ENCODE measurements around the gene GRHL3.

GRHL3 gene

GRCh38 chr1:24297187-24297851, 21.8 kb upstream of the GRHL3 start:
- H3K27ac ChIP-seq = peak overlapping the region; percentile 18; the same call in 1 of the 2 replicates
- no peak for TF ChIP-seq CTCF (conservative IDR thresholded peaks at IDR 0.05; ENCODE audit: low read depth)
- POLR2A ChIA-PET (ENCODE audit: low non-redundant PET) = no interaction called here
- CTCF ChIA-PET = interaction anchor here (0.6 to 1.1 kb wide), 3 partner anchors 8 to 44 kb away, joined by 3 to 4 read pairs (median 3); no protein-coding TSS in a partner anchor
- no peak for DNase-seq (ENCODE audit: low spot score)

- no peak for DNase-seq (ENCODE audit: low spot score)
- CTCF ChIA-PET = interaction anchor here (0.6 to 0.8 kb wide), 2 partner anchors 19 to 45 kb away, joined by 3 to 4 read pairs; no protein-coding TSS in a partner anchor
- TF ChIP-seq CTCF (conservative IDR thresholded peaks at IDR 0.05; ENCODE audit: low read depth) = no peak
- H3K27ac ChIP-seq = no peak overlapping the region
- POLR2A ChIA-PET (ENCODE audit: low non-redundant PET) = no interaction called here
Observed at GRCh38 chr1:24297852-24298232, 21.3 kb upstream of the GRHL3 start.

- TF ChIP-seq CTCF (conservative IDR thresholded peaks at IDR 0.05; ENCODE audit: low read depth) = no peak
- no peak overlapping the region for H3K27ac ChIP-seq
- POLR2A ChIA-PET (ENCODE audit: low non-redundant PET) = no interaction called here
- DNase-seq (ENCODE audit: low spot score) = no peak
- CTCF ChIA-PET = no interaction called here
Observed at GRCh38 chr1:24298606-24299005, 20.6 kb upstream of the GRHL3 start.

DNA sequence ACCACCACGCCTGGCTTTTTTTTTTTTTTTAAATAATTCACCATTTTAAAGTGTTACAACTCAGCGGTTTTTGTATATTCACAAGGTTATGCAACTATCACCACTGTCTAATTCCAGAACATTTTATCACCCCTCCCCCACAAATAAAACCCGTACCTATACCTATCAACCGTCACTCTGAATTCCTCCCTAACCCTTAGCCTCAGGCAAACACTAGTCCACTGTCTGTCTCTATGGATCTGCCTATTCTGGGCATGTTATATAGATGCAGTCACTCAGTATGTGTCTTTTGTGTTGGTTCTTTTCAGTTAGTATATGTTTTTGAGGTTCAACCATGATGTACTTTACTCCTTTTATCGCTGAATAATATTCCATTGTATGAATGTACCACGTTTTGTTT, 19.3 kb upstream of the GRHL3 start:
- ChIA-PET CTCF (no interaction called here), POLR2A (ENCODE audit: low non-redundant PET) (no interaction called here)
- TF ChIP-seq CTCF (conservative IDR thresholded peaks at IDR 0.05; ENCODE audit: low read depth) = no peak
- H3K27ac ChIP-seq = no peak overlapping the region
- DNase-seq (ENCODE audit: low spot score) = peak; percentile 63

DNA sequence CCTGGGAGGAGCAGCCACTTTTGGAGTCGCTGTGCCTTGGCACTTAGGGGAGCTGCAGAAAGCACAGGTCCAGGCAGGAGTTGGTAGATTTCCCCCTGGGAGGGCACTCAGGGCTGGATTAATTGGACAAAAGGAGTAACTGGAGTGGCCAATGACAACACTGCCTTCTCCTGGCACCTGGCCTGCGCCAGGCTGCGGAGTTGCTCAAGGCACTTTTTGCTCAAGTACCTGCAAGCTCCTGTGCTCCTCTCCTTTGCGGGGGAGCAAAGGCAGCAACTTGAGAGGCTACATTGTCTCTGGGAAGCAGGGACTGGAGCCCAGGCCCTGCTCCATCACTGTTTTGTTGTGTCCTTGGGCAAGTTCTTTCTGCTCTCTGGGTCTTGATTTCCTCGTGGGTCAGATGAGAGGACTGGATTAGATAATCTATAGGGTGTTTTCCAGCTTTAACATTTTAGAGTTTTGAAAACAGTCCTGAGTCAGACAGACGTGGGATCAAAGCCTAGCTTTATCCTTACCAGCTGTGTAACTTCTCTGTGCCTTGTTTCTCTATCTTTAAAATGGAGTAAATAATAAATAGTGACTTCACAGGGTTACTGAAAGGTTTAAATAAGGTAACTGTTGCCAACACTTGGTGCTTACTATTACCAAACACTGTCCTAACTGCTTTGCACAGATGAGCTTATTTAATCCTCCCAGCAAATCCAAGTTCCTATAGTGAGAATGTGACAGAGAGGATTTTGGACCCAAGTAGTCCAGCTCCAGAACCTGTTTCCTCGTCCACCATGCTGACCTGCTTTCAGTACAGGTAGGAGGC, 18.0 kb upstream of the GRHL3 start:
- CTCF ChIA-PET = interaction anchor here (1.5 kb wide), 1 partner anchor 151 kb away, joined by 4 read pairs; no protein-coding TSS in a partner anchor
- TF ChIP-seq CTCF (conservative IDR thresholded peaks at IDR 0.05; ENCODE audit: low read depth) = no peak
- DNase-seq (ENCODE audit: low spot score) = no peak
- POLR2A ChIA-PET (ENCODE audit: low non-redundant PET) = no interaction called here
- peak overlapping the region; percentile 66 for H3K27ac ChIP-seq

GRCh38 chr1:24301785-24302175, 17.4 kb upstream of the GRHL3 start:
- CTCF ChIA-PET = interaction anchor here (0.6 to 1.5 kb wide), 2 partner anchors 54 to 151 kb away, joined by 4 read pairs; no protein-coding TSS in a partner anchor
- no peak for TF ChIP-seq CTCF (conservative IDR thresholded peaks at IDR 0.05; ENCODE audit: low read depth)

More at GRCh38 chr1:24301785-24302175, 17.4 kb upstream of the GRHL3 start:
- H3K27ac ChIP-seq = no peak overlapping the region
- DNase-seq (ENCODE audit: low spot score) = no peak
- POLR2A ChIA-PET (ENCODE audit: low non-redundant PET) = no interaction called here

Measured in RWPE1 (cell line).